Kidney tubule cell (primary cell): ENCODE data around the gene RASGEF1B.

ENCODE experiments used
- DNase-seq: peaks from one replicate; pipeline ENCODE4 v3.0.0-alpha.2; 2018; ENCODE audit warnings: low spot score

The RASGEF1B gene

DNA sequence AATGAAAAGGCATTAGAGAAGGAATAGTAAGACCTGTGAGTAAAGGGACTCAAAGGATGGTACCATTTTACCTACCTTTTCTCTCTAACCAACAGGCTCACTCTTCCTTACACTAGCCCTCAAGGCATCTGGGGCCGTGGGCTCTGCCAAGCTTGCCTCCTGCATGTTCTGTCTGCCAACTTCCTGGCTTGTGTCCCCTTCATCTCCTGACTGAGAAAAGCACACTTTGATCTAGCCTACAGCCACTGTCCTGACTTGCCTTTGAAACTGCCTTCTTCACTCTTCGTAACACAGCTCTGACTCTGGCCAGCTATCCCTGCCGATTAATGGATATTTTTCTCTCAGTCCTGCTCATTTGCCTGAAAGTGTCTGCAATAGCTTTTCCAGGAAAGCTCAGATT is 76.5 kb downstream of the RASGEF1B start:
- no peak for DNase-seq

DNA sequence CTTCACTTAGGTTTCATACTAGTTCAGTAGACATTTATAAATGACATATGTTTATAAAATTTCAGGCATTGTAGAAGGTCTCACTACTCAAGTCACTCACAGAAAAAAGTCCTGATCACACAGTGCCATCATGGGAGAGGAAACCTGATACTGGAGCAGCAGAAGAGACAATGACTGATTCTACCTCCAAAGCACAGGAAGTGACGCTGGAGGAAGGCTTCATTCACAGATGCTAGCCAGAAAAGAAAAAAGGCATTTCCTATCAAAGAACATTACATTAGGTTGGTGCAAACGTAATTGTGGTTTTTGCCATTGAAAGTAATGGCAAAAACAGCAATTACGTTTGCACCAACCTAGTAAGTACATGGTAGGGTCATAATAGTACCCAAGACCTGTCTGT is 79.5 kb downstream of the RASGEF1B start:
- DNase-seq = no peak

GRCh38 chr4:81389720-81390119 is 82.0 kb downstream of the RASGEF1B start:
- DNase-seq = no peak

- no peak for DNase-seq
These were observed 91.3 kb downstream of the RASGEF1B start for GRCh38 chr4:81380437-81380836.

DNA sequence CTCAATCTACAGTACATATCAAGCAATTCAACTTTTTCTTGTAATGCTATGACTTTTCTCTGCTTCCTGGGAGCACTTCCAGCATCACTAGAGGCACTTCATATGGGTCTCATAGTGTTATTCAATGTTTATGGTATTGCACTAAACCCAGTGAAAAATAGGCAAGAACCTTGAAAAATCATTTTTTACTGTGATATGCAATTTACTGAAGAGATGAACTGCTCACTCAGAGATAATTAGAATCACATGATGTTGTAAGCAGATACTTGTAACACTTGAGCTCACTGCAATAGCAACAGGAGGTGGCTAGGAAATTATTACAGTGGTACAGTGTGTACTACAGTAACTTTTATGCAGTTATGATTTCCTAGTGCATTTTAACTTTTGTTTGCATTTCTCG is 93.3 kb downstream of the RASGEF1B start:
- no peak for DNase-seq

DNA sequence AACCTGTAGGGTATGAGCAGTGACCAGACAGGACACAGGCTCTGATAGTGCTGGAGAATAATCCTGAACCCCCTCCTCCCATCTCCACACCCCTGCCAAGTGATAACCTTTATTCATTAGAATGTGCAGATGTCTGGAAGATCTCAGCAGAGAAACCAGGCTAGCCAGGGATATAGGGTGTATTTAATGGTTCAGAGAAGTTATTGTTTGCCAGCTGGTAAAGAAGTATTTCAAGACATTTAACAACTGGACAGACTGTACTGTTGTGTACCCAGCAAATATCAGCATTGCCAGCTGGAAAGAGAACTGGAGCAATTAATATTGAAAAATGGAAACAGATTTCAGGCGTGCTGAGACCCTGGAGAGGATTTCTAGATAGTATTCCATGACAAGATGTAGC is 94.5 kb downstream of the RASGEF1B start:
- no peak for DNase-seq

DNA sequence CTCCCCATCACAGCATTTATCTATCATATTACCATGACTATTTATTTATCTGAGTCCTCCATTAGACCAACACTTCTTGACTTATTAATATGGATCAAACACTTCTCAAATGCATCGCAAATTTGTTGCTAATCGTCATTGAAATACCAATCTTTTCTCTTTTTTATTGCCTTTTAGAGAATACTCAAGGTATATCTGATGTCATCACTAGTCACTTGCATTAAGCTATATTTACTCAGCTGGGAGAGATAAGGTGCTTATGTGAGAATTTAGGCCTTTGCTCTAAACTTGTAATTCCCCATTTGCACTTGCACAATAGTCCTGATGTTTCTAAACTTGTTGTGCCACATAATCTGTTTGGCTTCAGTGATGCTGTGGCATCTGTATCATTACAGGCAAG is 95.0 kb downstream of the RASGEF1B start:
- no peak for DNase-seq
